Activated CD4-positive, alpha-beta T cell treated with anti-CD3 and anti-CD28 coated beads, Interleukin-2, amount 10 ng/mL, durations not matched to agents 24 days and 14 days (primary cell): Measurements from ENCODE around the gene SSC4D. TPM values are rescaled to one million over a fixed set of nuclear protein-coding genes. Genes with fewer than 3 reads are reported as not detected.

Source experiments
- DNase-seq: peaks from one replicate; pipeline ENCODE4 v3.0.0; 2022
- H3K27ac Mint-ChIP-seq: one replicate; pipeline ENCODE4 v1.8.0; 2022; ENCODE audit warnings: mild to moderate bottlenecking, mixed read lengths
- H3K27me3 Mint-ChIP-seq: one replicate; pipeline ENCODE4 v1.8.0; 2022; ENCODE audit warnings: mixed read lengths
- H3K36me3 Mint-ChIP-seq: one replicate; pipeline ENCODE4 v1.8.0; 2022; ENCODE audit warnings: low read depth, mild to moderate bottlenecking, mixed read lengths
- H3K4me1 Mint-ChIP-seq: one replicate; pipeline ENCODE4 v1.8.0; 2021; ENCODE audit warnings: mixed read lengths
- H3K4me3 Mint-ChIP-seq: one replicate; pipeline ENCODE4 v1.8.0; 2022; ENCODE audit warnings: mild to moderate bottlenecking, moderate library complexity, mixed read lengths
- H3K9me3 Mint-ChIP-seq: one replicate; pipeline ENCODE4 v1.8.0; 2021; ENCODE audit warnings: mixed read lengths
- intact Hi-C: fragments of 100-400 bp; cut with micrococcal nuclease; formaldehyde crosslinking; loops from one replicate; pipeline ENCODE4 v1.15.1; 2023
- total RNA-seq: library from RNA; stranded (reverse); gene quantifications from 2 replicates; pipeline ENCODE4 v1.2.3, GENCODE V29; 2022

The SSC4D gene
- total RNA-seq, 1 donor from 2014 or later, result 0.77 TPM

DNA sequence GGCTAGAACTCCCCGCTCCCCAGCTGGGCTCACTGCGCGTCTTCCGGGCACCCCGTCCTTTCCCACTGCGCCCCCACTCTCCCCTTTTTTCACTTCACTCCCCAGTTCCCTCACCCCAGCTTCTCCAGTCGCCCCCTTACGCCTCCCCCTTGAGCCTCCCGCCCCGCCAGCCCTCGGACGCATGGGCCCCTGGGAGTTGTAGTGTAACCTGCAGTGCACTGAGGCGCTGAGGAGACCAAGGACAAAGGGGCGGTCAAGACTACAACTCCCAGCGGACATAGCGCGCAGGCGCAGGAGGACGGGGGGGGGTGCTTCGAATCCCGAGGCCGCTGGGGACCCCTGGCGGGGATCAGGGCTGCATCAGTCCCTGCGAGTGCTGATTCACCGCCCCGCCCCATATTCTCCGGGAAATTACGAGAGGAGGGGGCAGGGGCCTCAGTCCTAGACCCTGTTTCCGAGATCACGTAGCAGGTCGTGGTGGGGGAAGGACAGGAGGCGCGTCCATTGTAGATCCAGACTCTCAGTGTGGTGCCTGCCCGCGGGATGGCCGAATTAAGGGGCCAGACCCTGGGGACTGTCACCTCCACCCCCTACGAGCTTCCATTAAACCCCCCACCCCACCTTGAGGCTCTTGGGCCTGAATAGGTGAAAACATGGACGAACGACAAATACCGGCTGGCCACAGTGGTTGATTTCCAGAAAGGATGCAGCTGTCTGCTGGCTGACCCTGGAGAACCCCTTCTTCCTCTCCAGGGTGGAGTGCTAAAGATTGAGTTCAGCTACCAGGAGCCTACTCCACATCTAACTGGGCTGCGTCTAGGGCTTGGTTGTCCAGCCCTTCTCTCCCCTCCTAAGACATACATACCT, 50.2 kb downstream of the SSC4D start:
- Mint-ChIP-seq H3K36me3 (peaks cover 32% of the 10 kb centered on the region), H3K9me3 (peaks cover 4% of the 10 kb centered on the region), H3K4me1 (peaks cover 40% of the 10 kb centered on the region), H3K27me3 (no peaks in the 10 kb centered on the region), H3K4me3 (peak overlapping the region; percentile 95), H3K27ac (peak overlapping the region; percentile 98)
- intact Hi-C loops, result loop anchor here (1.0 to 10.0 kb wide), 7 partner anchors 16 to 763 kb away; partner anchors contain the start of gene CCDC146
- peak; percentile 98 for DNase-seq

DNA sequence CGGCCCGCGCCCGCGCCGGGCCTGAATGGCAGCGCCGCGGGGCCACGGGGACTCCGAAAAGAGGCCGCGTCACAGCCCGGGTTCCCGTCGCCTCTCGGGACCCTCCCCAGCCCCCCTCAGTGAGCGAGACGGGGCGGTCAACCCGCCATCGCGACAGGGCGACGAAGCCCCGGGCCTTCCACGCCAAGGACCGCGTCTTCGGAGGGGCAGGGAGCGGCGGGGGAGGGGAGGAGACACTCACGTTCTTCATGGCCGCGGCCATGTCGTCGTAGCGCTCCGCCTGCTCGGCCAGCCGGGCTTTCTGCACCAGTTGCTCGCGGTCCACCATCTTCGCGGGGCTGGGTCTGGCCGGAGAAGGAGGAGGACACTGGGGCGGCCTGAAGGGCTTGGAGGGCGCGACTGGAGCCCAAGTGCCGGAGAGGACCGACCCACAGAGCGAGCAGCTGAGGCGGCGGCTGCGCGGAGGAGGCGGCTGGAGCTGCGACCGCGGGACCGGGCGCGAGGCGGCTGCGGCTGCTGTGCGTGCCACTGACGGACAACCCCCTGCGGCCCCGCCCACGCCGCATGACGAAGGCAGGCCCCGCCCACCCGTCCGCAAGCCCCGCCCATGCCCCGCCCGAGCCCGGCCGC, 50.9 kb downstream of the SSC4D start, which contains the start of gene YWHAG:
Gene YWHAG (minus strand): TSS at position 511 of the 630 bp plus-strand sequence. CDS start 183 bp downstream, at position 328.
- Mint-ChIP-seq H3K4me3 (peak within 1 kb of the TSS; percentile 98), H3K36me3 (peaks cover 32% of the 10 kb centered on the region), H3K4me1 (peaks cover 35% of the 10 kb centered on the region), H3K27ac (peak within 1 kb of the TSS; percentile 98), H3K9me3 (peaks cover 4% of the 10 kb centered on the region), H3K27me3 (no peaks in the 10 kb centered on the region)
- DNase-seq, result peak; percentile 95
- intact Hi-C loops, result loop anchor here (1.0 to 10.0 kb wide), 7 partner anchors 15 to 764 kb away; partner anchors contain the start of gene CCDC146

DNA sequence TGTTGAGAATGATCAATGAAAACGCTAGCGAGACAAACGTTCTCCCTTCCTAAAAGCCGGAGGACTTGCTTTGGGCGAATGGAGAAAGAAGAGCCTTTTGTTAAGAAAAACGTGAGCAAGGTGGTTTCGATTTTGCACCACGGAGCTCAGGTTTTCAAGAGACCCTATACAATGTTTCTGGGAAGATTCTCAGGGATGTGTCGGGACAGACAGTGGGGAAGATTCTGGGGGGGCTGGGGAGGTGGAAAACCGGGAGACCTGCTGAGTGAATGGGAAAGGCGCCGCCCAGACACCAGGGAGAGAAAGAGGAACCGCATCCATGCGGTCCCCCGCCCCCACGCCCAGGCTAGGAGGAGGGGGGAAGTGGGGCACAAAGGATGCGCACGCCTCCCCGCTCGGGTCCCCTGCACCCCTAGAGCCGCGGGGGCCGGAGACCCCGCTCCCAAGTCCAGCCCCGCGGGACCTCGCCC, 51.5 kb downstream of the SSC4D start:
- Mint-ChIP-seq H3K4me1 (peaks cover 35% of the 10 kb centered on the region), H3K9me3 (peaks cover 4% of the 10 kb centered on the region), H3K36me3 (peaks cover 32% of the 10 kb centered on the region), H3K27ac (peak overlapping the region; percentile 97), H3K4me3 (peak overlapping the region; percentile 98), H3K27me3 (no peaks in the 10 kb centered on the region)
- peak; percentile 87 for DNase-seq
- intact Hi-C loops, result loop anchor here (2.0 to 10.0 kb wide), 4 partner anchors 31 to 764 kb away; partner anchors contain the start of gene CCDC146

DNA sequence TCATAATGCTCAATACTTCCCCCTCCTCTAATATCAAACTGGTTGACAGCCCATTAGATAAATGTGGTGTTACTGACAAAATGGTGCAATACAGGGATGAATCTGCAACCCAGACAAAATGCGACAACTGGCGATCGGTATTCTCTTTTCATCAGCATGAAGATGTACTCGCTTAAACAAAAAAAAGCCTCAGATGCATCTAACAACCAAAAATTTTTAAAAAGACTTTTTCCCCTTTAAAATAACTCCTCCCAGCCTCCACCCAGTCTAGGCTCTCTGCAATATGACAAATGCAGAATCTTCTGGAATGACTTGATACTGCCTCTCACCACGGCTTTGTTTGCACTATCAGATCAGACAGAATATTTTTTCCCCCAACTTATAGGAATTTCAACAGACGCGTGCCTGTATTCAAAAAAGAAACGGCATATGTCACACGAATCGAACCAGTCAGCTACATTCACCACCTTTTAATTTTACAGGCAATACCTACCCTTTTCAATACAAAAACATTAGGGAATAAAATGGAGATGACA, 52.0 kb downstream of the SSC4D start:
- Mint-ChIP-seq H3K27ac (peak overlapping the region; percentile 97), H3K36me3 (peaks cover 32% of the 10 kb centered on the region), H3K9me3 (peaks cover 4% of the 10 kb centered on the region), H3K4me3 (peak overlapping the region; percentile 98), H3K27me3 (no peaks in the 10 kb centered on the region), H3K4me1 (peaks cover 35% of the 10 kb centered on the region)
- intact Hi-C loops, result loop anchor here (2.0 to 10.0 kb wide), 4 partner anchors 31 to 765 kb away; partner anchors contain the start of gene CCDC146
- no peak for DNase-seq

DNA sequence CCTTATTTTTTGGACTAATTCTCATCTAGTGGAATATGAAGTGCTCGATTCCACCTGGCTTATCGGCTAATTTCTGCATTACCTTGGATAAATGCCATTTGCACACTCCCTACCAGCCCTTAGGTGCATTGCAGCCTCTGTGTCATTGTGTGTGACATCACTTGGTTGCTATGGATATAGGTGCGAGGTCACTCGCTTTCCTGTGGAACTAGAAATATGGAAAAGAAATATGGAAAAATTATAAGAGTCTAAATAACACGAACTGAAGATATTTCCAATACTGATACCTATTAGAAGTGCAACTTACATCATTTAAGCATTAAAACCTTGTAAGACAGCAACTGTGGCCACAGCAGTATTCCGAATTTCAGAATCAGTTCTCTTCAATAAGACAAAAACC, 52.7 kb downstream of the SSC4D start:
- DNase-seq, result no peak
- Mint-ChIP-seq H3K27ac (no peak overlapping the region), H3K36me3 (peaks cover 37% of the 10 kb centered on the region), H3K4me1 (peaks cover 40% of the 10 kb centered on the region), H3K9me3 (peaks cover 4% of the 10 kb centered on the region), H3K27me3 (no peaks in the 10 kb centered on the region), H3K4me3 (peak overlapping the region; percentile 98)
- intact Hi-C loops, result loop anchor here (5.0 to 10.0 kb wide), 2 partner anchors 302 to 765 kb away; partner anchors contain the start of gene CCDC146

DNA sequence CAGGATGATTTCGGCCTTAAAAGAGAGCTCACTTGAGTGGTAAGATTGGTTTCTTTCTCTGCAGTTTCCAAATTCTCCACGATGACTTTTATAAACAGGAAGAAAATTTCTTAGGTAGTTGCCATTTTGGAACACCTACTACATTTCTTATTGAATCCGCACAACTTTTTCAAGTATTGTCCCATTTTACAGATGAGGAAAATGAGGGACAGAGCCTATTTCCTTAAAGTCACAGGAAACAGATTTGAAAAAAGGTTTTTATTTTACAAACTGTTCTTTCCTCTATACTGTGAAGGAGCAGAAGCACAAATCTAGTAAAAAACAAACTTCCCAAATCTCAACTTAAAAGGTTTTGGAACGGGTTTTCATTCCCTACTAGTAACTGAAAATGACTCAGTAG, 53.4 kb downstream of the SSC4D start:
- intact Hi-C loops, result loop anchor here (5.0 to 10.0 kb wide), 2 partner anchors 301 to 766 kb away; partner anchors contain the start of gene CCDC146
- Mint-ChIP-seq H3K9me3 (peaks cover 4% of the 10 kb centered on the region), H3K4me1 (peaks cover 47% of the 10 kb centered on the region), H3K4me3 (peak overlapping the region; percentile 70), H3K36me3 (peaks cover 44% of the 10 kb centered on the region), H3K27me3 (no peaks in the 10 kb centered on the region), H3K27ac (no peak overlapping the region)
- no peak for DNase-seq

DNA sequence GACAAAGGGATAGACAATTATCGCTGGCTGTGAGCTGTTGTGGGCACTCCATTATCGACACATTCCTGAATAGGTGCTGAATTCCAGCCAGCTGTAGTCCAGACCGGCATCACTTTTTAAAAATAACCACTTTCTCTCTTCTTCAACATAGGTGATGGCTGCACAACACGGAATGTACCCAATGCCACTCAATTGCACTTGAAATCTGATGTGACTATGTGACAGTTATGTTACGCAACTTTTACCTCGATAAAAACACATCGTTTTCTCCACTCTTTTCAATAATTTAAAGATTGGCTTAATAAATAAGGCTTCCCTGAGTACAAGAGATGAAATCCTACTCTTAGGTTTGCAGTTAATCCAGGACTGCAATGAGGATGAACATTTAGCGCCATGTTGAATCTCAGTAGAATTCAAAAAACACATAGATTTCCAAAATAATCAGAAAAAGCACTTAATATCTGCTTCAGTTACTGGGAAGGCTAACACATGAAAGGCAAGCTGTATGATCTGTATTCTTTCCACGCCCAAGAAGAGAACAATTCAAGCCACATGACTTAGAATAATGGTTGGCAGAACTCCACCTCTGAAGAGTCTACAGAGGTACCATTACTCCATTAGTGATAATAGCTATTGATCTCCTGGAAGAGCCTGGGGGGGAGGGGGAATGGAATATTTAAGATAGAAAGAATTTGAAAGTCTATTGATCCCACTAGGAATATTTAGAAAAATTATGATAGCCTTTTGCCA, 54.3 kb downstream of the SSC4D start:
- peaks cover 52% of the 10 kb centered on the region for H3K4me1 Mint-ChIP-seq
- no peaks in the 10 kb centered on the region for H3K27me3 Mint-ChIP-seq
- peak overlapping the region; percentile 28 for H3K27ac Mint-ChIP-seq
- peak overlapping the region; percentile 70 for H3K4me3 Mint-ChIP-seq
- DNase-seq, result no peak
- intact Hi-C loops, result loop anchor here (5.0 to 10.0 kb wide), 2 partner anchors 300 to 767 kb away; partner anchors contain the start of gene CCDC146
- peaks cover 51% of the 10 kb centered on the region for H3K36me3 Mint-ChIP-seq
- H3K9me3 Mint-ChIP-seq, result peaks cover 4% of the 10 kb centered on the region

DNA sequence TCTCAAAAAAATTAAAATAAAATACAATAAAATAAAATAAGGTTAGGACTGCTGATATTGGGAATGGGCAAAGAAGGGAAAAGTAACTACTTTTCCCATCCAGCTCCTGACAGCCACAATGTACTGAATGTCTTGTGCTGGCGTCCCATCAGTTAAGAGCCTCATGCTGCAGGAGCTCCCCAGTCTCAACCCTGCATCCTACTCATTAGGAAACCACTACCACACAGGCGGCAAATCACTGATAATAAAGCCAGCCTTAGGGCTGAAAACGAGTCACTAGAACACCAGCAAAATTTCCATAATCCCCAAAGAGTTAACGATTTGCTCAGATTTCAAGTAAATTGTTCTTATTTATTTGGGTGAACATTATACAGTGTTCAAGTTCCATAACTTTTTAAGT, 55.0 kb downstream of the SSC4D start:
- Mint-ChIP-seq H3K27me3 (no peaks in the 10 kb centered on the region), H3K4me1 (peaks cover 50% of the 10 kb centered on the region), H3K4me3 (no peak overlapping the region), H3K36me3 (peaks cover 58% of the 10 kb centered on the region), H3K27ac (no peak overlapping the region), H3K9me3 (peaks cover 4% of the 10 kb centered on the region)
- no peak for DNase-seq
- intact Hi-C loops, result loop anchor here (10.0 kb wide), 1 partner anchor 300 kb away; no protein-coding TSS in a partner anchor

DNA sequence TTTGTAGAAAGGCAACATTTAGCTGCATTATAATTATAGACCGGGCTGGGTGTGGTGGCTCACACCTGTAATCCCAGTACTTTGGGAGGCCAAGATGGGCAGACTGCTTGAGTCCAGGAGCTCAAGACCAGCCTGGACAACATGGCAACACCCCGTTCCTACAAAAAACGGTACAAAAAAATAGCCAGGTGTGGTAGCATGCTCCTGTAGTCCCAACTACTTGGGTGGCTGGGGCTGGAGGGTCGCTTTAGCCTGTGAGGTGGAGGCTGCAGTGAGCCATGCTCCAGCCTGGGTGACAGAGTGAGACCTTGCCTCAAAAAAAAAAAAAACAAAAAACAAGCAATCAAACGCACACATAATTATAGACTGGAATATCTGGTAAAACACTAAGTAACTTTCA, 55.8 kb downstream of the SSC4D start:
- Mint-ChIP-seq H3K36me3 (peaks cover 62% of the 10 kb centered on the region), H3K4me1 (peaks cover 51% of the 10 kb centered on the region), H3K27me3 (no peaks in the 10 kb centered on the region), H3K9me3 (peaks cover 4% of the 10 kb centered on the region), H3K4me3 (no peak overlapping the region), H3K27ac (no peak overlapping the region)
- intact Hi-C loops, result loop anchor here (10.0 kb wide), 1 partner anchor 299 kb away; no protein-coding TSS in a partner anchor
- no peak for DNase-seq

DNA sequence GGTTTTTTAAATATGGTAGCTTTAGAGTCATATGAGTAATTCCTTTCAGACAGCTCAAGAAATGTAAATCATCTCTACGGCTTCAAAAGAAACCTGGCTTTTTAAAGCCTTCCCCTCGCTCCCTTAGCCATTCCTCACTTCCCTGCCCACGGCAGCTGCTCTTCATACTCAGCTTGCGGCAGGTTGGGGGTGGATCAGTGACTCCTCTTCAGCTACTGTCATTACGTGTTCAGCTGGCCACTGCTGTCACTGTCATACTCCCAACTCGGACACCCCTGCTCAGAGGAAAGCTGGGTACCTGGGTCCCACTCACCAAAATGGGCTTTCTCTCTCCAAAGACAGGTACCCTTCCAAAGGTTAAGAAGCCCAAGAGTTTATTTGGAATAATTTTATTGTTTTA, 57.3 kb downstream of the SSC4D start:
- H3K4me1 Mint-ChIP-seq, result peaks cover 52% of the 10 kb centered on the region

DNA sequence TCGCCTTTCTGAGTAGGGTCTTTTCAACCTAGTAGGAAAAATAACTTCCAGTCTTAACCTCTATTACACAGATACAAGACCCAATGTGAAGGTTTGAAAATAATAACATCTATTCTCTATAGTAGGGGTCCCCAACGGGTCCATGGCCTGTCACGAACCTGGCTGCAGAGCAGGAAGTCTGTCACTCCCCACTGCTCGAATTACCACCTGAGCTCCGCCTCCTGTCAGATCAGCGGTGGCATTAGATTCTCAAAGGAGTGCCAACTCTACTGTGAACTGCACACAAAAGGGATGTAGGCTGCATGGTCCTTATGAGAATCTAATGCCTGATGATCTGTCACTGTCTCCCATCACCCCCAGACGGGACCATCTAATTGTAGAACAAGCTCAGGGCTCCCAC, 58.1 kb downstream of the SSC4D start:
- Mint-ChIP-seq H3K27me3 (no peaks in the 10 kb centered on the region), H3K9me3 (peaks cover 4% of the 10 kb centered on the region), H3K4me3 (no peak overlapping the region), H3K4me1 (peaks cover 55% of the 10 kb centered on the region), H3K36me3 (peaks cover 65% of the 10 kb centered on the region), H3K27ac (no peak overlapping the region)
- intact Hi-C loops, result loop anchor here (10.0 kb wide), 1 partner anchor 297 kb away; no protein-coding TSS in a partner anchor
- no peak for DNase-seq

More for the DNA sequence above, 57.3 kb downstream of the SSC4D start:
- DNase-seq, result no peak
- intact Hi-C loops, result loop anchor here (10.0 kb wide), 1 partner anchor 297 kb away; no protein-coding TSS in a partner anchor
- H3K9me3 Mint-ChIP-seq, result peaks cover 4% of the 10 kb centered on the region
- H3K36me3 Mint-ChIP-seq, result peaks cover 61% of the 10 kb centered on the region
- peak overlapping the region; percentile 4 for H3K4me3 Mint-ChIP-seq
- H3K27ac Mint-ChIP-seq, result peak overlapping the region; percentile 34
- H3K27me3 Mint-ChIP-seq, result no peaks in the 10 kb centered on the region

DNA sequence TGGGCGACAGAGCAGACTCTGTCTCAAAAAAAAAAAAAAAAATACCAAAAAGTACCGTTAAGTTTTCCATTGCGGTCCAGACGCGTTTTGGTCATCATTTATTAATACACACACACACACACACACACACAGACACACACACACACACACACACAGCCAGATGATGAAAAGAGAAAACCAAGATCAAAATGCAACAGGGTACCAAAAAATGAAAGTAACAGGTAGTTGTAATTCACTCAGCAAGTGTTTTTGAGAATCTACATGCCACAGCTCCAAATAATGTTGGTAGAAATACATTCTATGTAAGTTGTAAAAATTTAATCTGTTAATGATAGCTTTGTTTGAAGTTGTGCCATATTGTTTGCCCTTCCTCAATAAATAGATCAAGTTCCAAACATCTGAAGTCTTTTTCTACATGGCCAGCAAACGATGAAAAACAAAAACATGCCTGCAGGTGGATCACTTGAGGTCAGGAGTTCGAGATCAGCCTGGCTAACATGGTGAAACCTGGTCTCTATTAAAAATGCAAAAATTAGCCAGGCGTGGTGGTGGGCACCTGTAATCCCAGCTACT, 60.1 kb downstream of the SSC4D start:
- Mint-ChIP-seq H3K36me3 (peaks cover 63% of the 10 kb centered on the region), H3K27ac (no peak overlapping the region), H3K9me3 (no peaks in the 10 kb centered on the region), H3K4me1 (peaks cover 48% of the 10 kb centered on the region), H3K27me3 (no peaks in the 10 kb centered on the region), H3K4me3 (no peak overlapping the region)
- DNase-seq, result no peak
- intact Hi-C loops, result no loop called here
